Parathyroid adenoma (tissue), 2 donors: Measurements from ENCODE around the gene TP53AIP1.

Experiments used
- H2AFZ ChIP-seq: fragments of 300-600 bp; sonication (generic); one replicate; pipeline ENCODE4 v1.7.0; 2017; ENCODE audit warnings: antibody characterized with exemption, mild to moderate bottlenecking
- H3K27ac ChIP-seq: fragments of 300-600 bp; sonication (generic); one replicate; pipeline ENCODE4 v1.7.0; 2017
- H3K27me3 ChIP-seq: fragments of 300-600 bp; sonication (generic); one replicate; pipeline ENCODE4 v1.7.0; 2017; ENCODE audit warnings: low read length; ENCODE audit not compliant: control insufficient read depth, insufficient read depth
- H3K36me3 ChIP-seq: fragments of 300-600 bp; sonication (generic); one replicate; pipeline ENCODE4 v1.7.0; 2017; ENCODE audit warnings: low read length; ENCODE audit not compliant: control insufficient read depth, insufficient read depth
- H3K4me1 ChIP-seq: fragments of 300-600 bp; sonication (generic); one replicate; pipeline ENCODE4 v1.7.0; 2017; ENCODE audit warnings: control low read depth
- H3K4me2 ChIP-seq: fragments of 300-600 bp; sonication (generic); one replicate; pipeline ENCODE4 v1.7.0; 2017; ENCODE audit warnings: low read length
- H3K4me3 ChIP-seq: fragments of 300-600 bp; sonication (generic); one replicate; pipeline ENCODE4 v1.7.0; 2017; ENCODE audit warnings: low read depth, low read length
- H3K79me2 ChIP-seq: fragments of 300-600 bp; sonication (generic); one replicate; pipeline ENCODE4 v1.7.0; 2017; ENCODE audit warnings: control low read depth
- H3K9ac ChIP-seq: fragments of 300-600 bp; sonication (generic); one replicate; pipeline ENCODE4 v1.7.0; 2017; ENCODE audit warnings: mild to moderate bottlenecking
- H3K9me3 ChIP-seq: fragments of 300-600 bp; sonication (generic); one replicate; pipeline ENCODE4 v1.7.0; 2017; ENCODE audit warnings: low read length; ENCODE audit not compliant: control insufficient read depth
- CTCF ChIP-seq: fragments of 300-600 bp; sonication (generic); IDR thresholded peaks from one replicate; pipeline ENCODE4 v1.7.0; 2017; ENCODE audit warnings: antibody characterized with exemption, mild to moderate bottlenecking
- donor health status: primary hyperparathyroidism.

TP53AIP1 gene

GRCh38 chr11:128937480-128937879 lies 5.2 kb downstream of the TP53AIP1 start:
- H3K4me3 ChIP-seq = no peak overlapping the region
- no peaks in the 10 kb centered on the region for H3K9me3 ChIP-seq
- no peak for TF ChIP-seq CTCF
- H3K9ac ChIP-seq = no peak overlapping the region
- H3K79me2 ChIP-seq = no peaks in the 10 kb centered on the region
- H2AFZ ChIP-seq = no peak overlapping the region
- H3K4me1 ChIP-seq = no peaks in the 10 kb centered on the region
- H3K36me3 ChIP-seq = no peaks in the 10 kb centered on the region
- H3K4me2 ChIP-seq = no peak overlapping the region
- no peak overlapping the region for H3K27ac ChIP-seq
- H3K27me3 ChIP-seq = no peaks in the 10 kb centered on the region

- Histone ChIP-seq H3K36me3 (no peaks in the 10 kb centered on the region), H3K9ac (no peak overlapping the region), H3K79me2 (no peaks in the 10 kb centered on the region), H2AFZ (no peak overlapping the region), H3K4me2 (no peak overlapping the region), H3K27me3 (no peaks in the 10 kb centered on the region), H3K9me3 (no peaks in the 10 kb centered on the region), H3K27ac (no peak overlapping the region), H3K4me1 (no peaks in the 10 kb centered on the region), H3K4me3 (no peak overlapping the region)
- TF ChIP-seq CTCF = no peak
Measured at GRCh38 chr11:128936606-128937251, 5.9 kb downstream of the TP53AIP1 start.

- H3K36me3 ChIP-seq = no peaks in the 10 kb centered on the region
- H3K9ac ChIP-seq = no peak overlapping the region
Measured at GRCh38 chr11:128934926-128935325, 7.7 kb downstream of the TP53AIP1 start.

GRCh38 chr11:128934351-128934750 lies 8.3 kb downstream of the TP53AIP1 start:
- TF ChIP-seq CTCF = no peak
- H3K9ac ChIP-seq = no peak overlapping the region
- H3K4me2 ChIP-seq = no peak overlapping the region
- no peak overlapping the region for H3K27ac ChIP-seq
- no peaks in the 10 kb centered on the region for H3K27me3 ChIP-seq
- H3K4me3 ChIP-seq = no peak overlapping the region
- no peaks in the 10 kb centered on the region for H3K79me2 ChIP-seq
- no peaks in the 10 kb centered on the region for H3K4me1 ChIP-seq
- no peaks in the 10 kb centered on the region for H3K36me3 ChIP-seq
- H2AFZ ChIP-seq = no peak overlapping the region
- H3K9me3 ChIP-seq = no peaks in the 10 kb centered on the region

More at GRCh38 chr11:128934926-128935325, 7.7 kb downstream of the TP53AIP1 start:
- Histone ChIP-seq H3K4me3 (no peak overlapping the region), H3K79me2 (no peaks in the 10 kb centered on the region), H3K4me2 (no peak overlapping the region), H3K27ac (no peak overlapping the region), H3K4me1 (no peaks in the 10 kb centered on the region), H3K9me3 (no peaks in the 10 kb centered on the region), H3K27me3 (no peaks in the 10 kb centered on the region), H2AFZ (no peak overlapping the region)
- TF ChIP-seq CTCF = no peak
